Kidney tubule cell (primary cell): ENCODE results near the gene CSTF3.
"Not testable (repeated sequence)": the region's sequence is repeated elsewhere in the genome, so short reads cannot be mapped to it uniquely, and the experiment has no call there.

ENCODE experiments used
- DNase-seq: peaks from one replicate; pipeline ENCODE4 v3.0.0-alpha.2; 2018; ENCODE audit warnings: low spot score

Gene CSTF3

GRCh38 chr11:33161120-33162005, at the start of gene CSTF3:
CSTF3 (minus strand) TSS chr11:33161480; CDS start chr11:33161325, 155 bp downstream.
- DNase-seq: peak; percentile 98

GRCh38 chr11:33208150-33208549, 46.9 kb upstream of the CSTF3 start:
- DNase-seq: no peak

GRCh38 chr11:33207408-33207985, 46.2 kb upstream of the CSTF3 start:
- DNase-seq: peak; percentile 19

- no peak for DNase-seq
Observed at GRCh38 chr11:33197915-33198727, 36.8 kb upstream of the CSTF3 start.

- DNase-seq: no peak
Observed at GRCh38 chr11:33195462-33196173, 34.3 kb upstream of the CSTF3 start.

- no peak for DNase-seq
Observed at GRCh38 chr11:33194455-33194854, 33.2 kb upstream of the CSTF3 start.

GRCh38 chr11:33191467-33191866, 30.2 kb upstream of the CSTF3 start:
- no peak for DNase-seq

GRCh38 chr11:33187998-33188722, 26.9 kb upstream of the CSTF3 start:
- no peak for DNase-seq

- DNase-seq: no peak
Observed at GRCh38 chr11:33185756-33186155, 24.5 kb upstream of the CSTF3 start.

- DNase-seq: no peak
Observed at GRCh38 chr11:33182246-33182878, 21.1 kb upstream of the CSTF3 start.

GRCh38 chr11:33179348-33179803, 18.1 kb upstream of the CSTF3 start:
- DNase-seq: no peak

- no peak for DNase-seq
Observed at GRCh38 chr11:33178443-33179180, 17.3 kb upstream of the CSTF3 start.

GRCh38 chr11:33177676-33178336, 16.5 kb upstream of the CSTF3 start:
- no peak for DNase-seq

- not testable (repeated sequence) for DNase-seq
Observed at GRCh38 chr11:33176760-33177159, 15.5 kb upstream of the CSTF3 start.

GRCh38 chr11:33172996-33173395, 11.7 kb upstream of the CSTF3 start:
- DNase-seq: no peak

- DNase-seq: no peak
Observed at GRCh38 chr11:33172345-33172744, 11.1 kb upstream of the CSTF3 start.

- no peak for DNase-seq
Observed at GRCh38 chr11:33171251-33171650, 10.0 kb upstream of the CSTF3 start.

- DNase-seq: no peak
Observed at GRCh38 chr11:33168709-33169200, 7.5 kb upstream of the CSTF3 start.

- no peak for DNase-seq
Observed at GRCh38 chr11:33162831-33163230, 1.6 kb upstream of the CSTF3 start.
